ENCODE data around the gene OR11A1. TPM values are rescaled to one million over a fixed set of nuclear protein-coding genes. Genes with fewer than 3 reads are reported as not detected.
A peak's percentile ranks its signal among the peaks of the same experiment; 100 is the strongest.
"Not testable (repeated sequence)": the region's sequence is repeated elsewhere in the genome, so short reads cannot be mapped to it uniquely, and the experiment has no call there.

The OR11A1 gene
- polyA plus RNA-seq, 1 donor (not counting 4 experiments of a cell fraction or from before 2014, with no cell fraction given): not detected

- DNase-seq (ENCODE audit: low read depth, low spot score); H3K4me3 ChIP-seq (ENCODE audit: control insufficient read depth in 2 of 3, extremely low read depth in 1 of 3, insufficient read depth in 2 of 3, low read depth in 1 of 3, low read length in 3 of 3); H3K79me2 ChIP-seq (ENCODE audit: control insufficient read depth, insufficient read depth, low read length); H2AFZ ChIP-seq (ENCODE audit: control insufficient read depth, low read length); H3K9ac ChIP-seq (ENCODE audit: control insufficient read depth, extremely low read depth, insufficient read depth, low read length); H3K27me3 ChIP-seq (ENCODE audit: control insufficient read depth, extremely low read depth, insufficient read depth, low read length); H4K20me1 ChIP-seq (ENCODE audit: control insufficient read depth, extremely low read depth, insufficient read depth, low read length); H3K9me1 ChIP-seq (ENCODE audit: control insufficient read depth, extremely low read depth, insufficient read depth, low read length); FAIRE-seq; H3K9me3 ChIP-seq (ENCODE audit: control insufficient read depth, low read depth, low read length); H3K4me1 ChIP-seq (ENCODE audit: control insufficient read depth, extremely low read depth, insufficient read depth, low read length); H3K27ac ChIP-seq (ENCODE audit: control insufficient read depth, insufficient read depth, low read length); dilution Hi-C loops (cut with MboI; ENCODE audit: extremely low pct_ligation_motif_present, low sequenced_read_pairs); H3K36me3 ChIP-seq (ENCODE audit: control insufficient read depth in 2 of 2, extremely low read depth in 1 of 2, insufficient read depth in 2 of 2, low read length in 2 of 2); H3K4me2 ChIP-seq (ENCODE audit: control insufficient read depth, extremely low read depth, insufficient read depth, low read depth, low read length): not testable (repeated sequence)
- peak in 1 of 3 experiments; percentile 24 for TF ChIP-seq CTCF (optimal IDR thresholded peaks at IDR 0.05 in 1 of 3, IDR thresholded peaks at IDR 0.05 in 1 of 3, conservative IDR thresholded peaks at IDR 0.05 in 1 of 3; ENCODE audit: extremely low read depth in 1 of 3, insufficient read depth in 2 of 3, low read length in 3 of 3)
These were observed 20.1 kb downstream of the OR11A1 start for GRCh38 chr6:29436730-29437129.

GRCh38 chr6:29426654-29427053, 30.2 kb downstream of the OR11A1 start:
- dilution Hi-C loops (cut with MboI; ENCODE audit: extremely low pct_ligation_motif_present, low sequenced_read_pairs): no loop called here

More at GRCh38 chr6:29426654-29427053, 30.2 kb downstream of the OR11A1 start:
- no peak for FAIRE-seq
- no peak overlapping the region for H3K9ac ChIP-seq (ENCODE audit: control insufficient read depth, extremely low read depth, insufficient read depth, low read length)
- H4K20me1 ChIP-seq (ENCODE audit: control insufficient read depth, extremely low read depth, insufficient read depth, low read length): no peaks in the 10 kb centered on the region
- no peaks in the 10 kb centered on the region for H3K36me3 ChIP-seq (ENCODE audit: control insufficient read depth in 2 of 2, extremely low read depth in 1 of 2, insufficient read depth in 2 of 2, low read length in 2 of 2)
- H3K79me2 ChIP-seq (ENCODE audit: control insufficient read depth, insufficient read depth, low read length): no peaks in the 10 kb centered on the region
- no peaks in the 10 kb centered on the region for H3K27me3 ChIP-seq (ENCODE audit: control insufficient read depth, extremely low read depth, insufficient read depth, low read length)
- DNase-seq (ENCODE audit: low read depth, low spot score): no peak
- H3K4me3 ChIP-seq (ENCODE audit: control insufficient read depth in 2 of 3, extremely low read depth in 1 of 3, insufficient read depth in 2 of 3, low read depth in 1 of 3, low read length in 3 of 3): no peak overlapping the region
- H3K9me1 ChIP-seq (ENCODE audit: control insufficient read depth, extremely low read depth, insufficient read depth, low read length): no peaks in the 10 kb centered on the region
- TF ChIP-seq EZH2 (IDR thresholded peaks at IDR 0.05; ENCODE audit: low read length) (no peak), CTCF (optimal IDR thresholded peaks at IDR 0.05 in 1 of 3, IDR thresholded peaks at IDR 0.05 in 1 of 3, conservative IDR thresholded peaks at IDR 0.05 in 1 of 3; ENCODE audit: extremely low read depth in 1 of 3, insufficient read depth in 2 of 3, low read length in 3 of 3) (peak in 1 of 3 experiments; percentile 40)
- H2AFZ ChIP-seq (ENCODE audit: control insufficient read depth, low read length): no peak overlapping the region
- no peak overlapping the region for H3K27ac ChIP-seq (ENCODE audit: control insufficient read depth, insufficient read depth, low read length)
- no peaks in the 10 kb centered on the region for H3K4me1 ChIP-seq (ENCODE audit: control insufficient read depth, extremely low read depth, insufficient read depth, low read length)
- no peaks in the 10 kb centered on the region for H3K9me3 ChIP-seq (ENCODE audit: control insufficient read depth, low read depth, low read length)
- no peak overlapping the region for H3K4me2 ChIP-seq (ENCODE audit: control insufficient read depth, extremely low read depth, insufficient read depth, low read depth, low read length)

Measured in keratinocyte (primary cell).